Measurements from ENCODE around the gene RUVBL1.
A peak's percentile ranks its signal among the peaks of the same experiment; 100 is the strongest.
"Not testable (repeated sequence)": the region's sequence is repeated elsewhere in the genome, so short reads cannot be mapped to it uniquely, and the experiment has no call there.

Gene RUVBL1

GRCh38 chr3:128167646-128167972 lies 44.0 kb upstream of the RUVBL1 start:
- no peak for DNase-seq
- H3K36me3 Mint-ChIP-seq (ENCODE audit: low read depth), result peaks cover 6% of the 10 kb centered on the region
- no peak for TF ChIP-seq CTCF (IDR thresholded peaks at IDR 0.05)
- peak overlapping the region; percentile 54 for H3K27ac Mint-ChIP-seq
- H3K4me3 Mint-ChIP-seq, result peak overlapping the region; percentile 26
- H3K9me3 Mint-ChIP-seq, result no peaks in the 10 kb centered on the region
- peaks cover 2% of the 10 kb centered on the region for H3K27me3 Mint-ChIP-seq (ENCODE audit: low read depth, poor library complexity)
- peaks cover 35% of the 10 kb centered on the region for H3K4me1 Mint-ChIP-seq

- Mint-ChIP-seq H3K4me3 (no peak overlapping the region), H3K36me3 (ENCODE audit: low read depth) (peaks cover 11% of the 10 kb centered on the region), H3K9me3 (no peaks in the 10 kb centered on the region), H3K27ac (no peak overlapping the region), H3K27me3 (ENCODE audit: low read depth, poor library complexity) (peaks cover 2% of the 10 kb centered on the region), H3K4me1 (peaks cover 35% of the 10 kb centered on the region)
- no peak for DNase-seq
- TF ChIP-seq CTCF (IDR thresholded peaks at IDR 0.05), result no peak
Measured at GRCh38 chr3:128166971-128167453, 43.4 kb upstream of the RUVBL1 start.

GRCh38 chr3:128163432-128163831 lies 39.8 kb upstream of the RUVBL1 start:
- no peak for DNase-seq
- no peak for TF ChIP-seq CTCF (IDR thresholded peaks at IDR 0.05)
- Mint-ChIP-seq H3K27ac (no peak overlapping the region), H3K4me3 (no peak overlapping the region), H3K9me3 (peaks cover 6% of the 10 kb centered on the region), H3K36me3 (ENCODE audit: low read depth) (peaks cover 26% of the 10 kb centered on the region), H3K27me3 (ENCODE audit: low read depth, poor library complexity) (peaks cover 5% of the 10 kb centered on the region), H3K4me1 (peaks cover 27% of the 10 kb centered on the region)

GRCh38 chr3:128160661-128161060 lies 37.0 kb upstream of the RUVBL1 start:
- Mint-ChIP-seq H3K9me3 (peaks cover 34% of the 10 kb centered on the region), H3K27ac (no peak overlapping the region)
- no peak for TF ChIP-seq CTCF (IDR thresholded peaks at IDR 0.05)

GRCh38 chr3:128155616-128156360 lies 32.2 kb upstream of the RUVBL1 start:
- Mint-ChIP-seq H3K9me3 (peaks cover 40% of the 10 kb centered on the region), H3K27ac (no peak overlapping the region), H3K4me3 (peak overlapping the region; percentile 70), H3K27me3 (ENCODE audit: low read depth, poor library complexity) (peaks cover 20% of the 10 kb centered on the region), H3K4me1 (peaks cover 6% of the 10 kb centered on the region), H3K36me3 (ENCODE audit: low read depth) (peaks cover 46% of the 10 kb centered on the region)
- no peak for TF ChIP-seq CTCF (IDR thresholded peaks at IDR 0.05)
- DNase-seq, result no peak

More at GRCh38 chr3:128160661-128161060, 37.0 kb upstream of the RUVBL1 start:
- no peak for DNase-seq
- peaks cover 47% of the 10 kb centered on the region for H3K36me3 Mint-ChIP-seq (ENCODE audit: low read depth)
- peaks cover 7% of the 10 kb centered on the region for H3K4me1 Mint-ChIP-seq
- H3K27me3 Mint-ChIP-seq (ENCODE audit: low read depth, poor library complexity), result peaks cover 5% of the 10 kb centered on the region
- no peak overlapping the region for H3K4me3 Mint-ChIP-seq

- peaks cover 40% of the 10 kb centered on the region for H3K36me3 Mint-ChIP-seq (ENCODE audit: low read depth)
Measured at GRCh38 chr3:128154354-128154753, 30.7 kb upstream of the RUVBL1 start.

More at GRCh38 chr3:128154354-128154753, 30.7 kb upstream of the RUVBL1 start:
- Mint-ChIP-seq H3K27me3 (ENCODE audit: low read depth, poor library complexity) (peaks cover 27% of the 10 kb centered on the region), H3K27ac (peak overlapping the region; percentile 50), H3K4me3 (peak overlapping the region; percentile 91), H3K9me3 (peaks cover 40% of the 10 kb centered on the region)
- H3K4me1 Mint-ChIP-seq, DNase-seq: not testable (repeated sequence)

Measured in nephron progenitor cell (in vitro differentiated cells).